Esophagus squamous epithelium (tissue), 4 donors: ENCODE results near the gene ROR2.

Experiments used
- POLR2A ChIP-seq, 4 donors: fragments of 450-650 bp; IDR thresholded peaks; one replicate each; pipeline ENCODE4 v1.6.1; 2017; ENCODE audit warnings: antibody characterized with exemption in 4 of 4, mild to moderate bottlenecking in 4 of 4, moderate library complexity in 3 of 4
- TF ChIP-seq, protein P1 (sequence below), 6 experiments: fragments of 450-650 bp in 4 of 6; fragments of 200-600 bp in 2 of 6; sonication (generic) in 2 of 6; IDR thresholded peaks; one replicate each; pipeline ENCODE4 v1.5.1; 2016 to 2019; ENCODE audit warnings: antibody characterized with exemption in 6 of 6, mild to moderate bottlenecking in 4 of 6, moderate library complexity in 4 of 6

DNA sequence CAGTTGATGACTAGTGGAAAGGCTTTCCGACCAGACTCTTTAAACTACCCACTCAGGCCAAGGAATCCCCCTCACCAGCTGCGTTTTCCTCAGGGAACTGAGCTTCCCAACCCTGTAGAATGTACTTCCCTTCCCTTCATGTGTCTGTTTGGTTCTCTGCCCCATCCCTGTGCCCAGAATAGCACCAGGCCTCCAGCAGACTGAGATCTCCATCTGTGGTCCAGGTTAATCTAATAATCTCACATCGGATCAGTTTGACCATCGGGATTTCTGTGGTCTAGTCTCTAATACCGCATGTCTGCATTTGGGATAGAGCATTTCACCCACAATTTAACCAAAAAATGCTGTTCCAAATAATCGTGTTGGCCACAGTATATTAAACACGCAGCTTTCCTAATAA lies 237.2 kb downstream of the ROR2 start:
- no peak for TF ChIP-seq POLR2A (IDR thresholded peaks at IDR 0.05)
- TF ChIP-seq, protein P1, sequence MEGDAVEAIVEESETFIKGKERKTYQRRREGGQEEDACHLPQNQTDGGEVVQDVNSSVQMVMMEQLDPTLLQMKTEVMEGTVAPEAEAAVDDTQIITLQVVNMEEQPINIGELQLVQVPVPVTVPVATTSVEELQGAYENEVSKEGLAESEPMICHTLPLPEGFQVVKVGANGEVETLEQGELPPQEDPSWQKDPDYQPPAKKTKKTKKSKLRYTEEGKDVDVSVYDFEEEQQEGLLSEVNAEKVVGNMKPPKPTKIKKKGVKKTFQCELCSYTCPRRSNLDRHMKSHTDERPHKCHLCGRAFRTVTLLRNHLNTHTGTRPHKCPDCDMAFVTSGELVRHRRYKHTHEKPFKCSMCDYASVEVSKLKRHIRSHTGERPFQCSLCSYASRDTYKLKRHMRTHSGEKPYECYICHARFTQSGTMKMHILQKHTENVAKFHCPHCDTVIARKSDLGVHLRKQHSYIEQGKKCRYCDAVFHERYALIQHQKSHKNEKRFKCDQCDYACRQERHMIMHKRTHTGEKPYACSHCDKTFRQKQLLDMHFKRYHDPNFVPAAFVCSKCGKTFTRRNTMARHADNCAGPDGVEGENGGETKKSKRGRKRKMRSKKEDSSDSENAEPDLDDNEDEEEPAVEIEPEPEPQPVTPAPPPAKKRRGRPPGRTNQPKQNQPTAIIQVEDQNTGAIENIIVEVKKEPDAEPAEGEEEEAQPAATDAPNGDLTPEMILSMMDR (IDR thresholded peaks at IDR 0.05), result no peak
